PFSK-1 (cell line): ENCODE measurements around the gene NFAM1.

Source experiments
- POLR2AphosphoS5 ChIP-seq: IDR thresholded peaks from 2 replicates; pipeline ENCODE4 v1.6.1; 2012; ENCODE audit warnings: low read depth, mild to moderate bottlenecking, control low read depth, low read length, moderate library complexity
- REST ChIP-seq, 2 experiments: IDR thresholded peaks; 2 replicates each; pipeline versions ENCODE4 v1.6.1 to v1.8.0; 2011 to 2012; ENCODE audit warnings: low read depth in 2 of 2, low read length in 2 of 2, control low read depth in 1 of 2, inconsistent platforms in 1 of 2, mild to moderate bottlenecking in 1 of 2, moderate library complexity in 1 of 2; ENCODE audit not compliant: insufficient read depth in 1 of 2
- SIN3A ChIP-seq: IDR thresholded peaks from 2 replicates; pipeline ENCODE4 v1.6.1; 2012; ENCODE audit warnings: mild to moderate bottlenecking, low read length, moderate library complexity, borderline replicate concordance; ENCODE audit not compliant: insufficient read depth
- TAF1 ChIP-seq: IDR thresholded peaks from 2 replicates; pipeline ENCODE4 v1.6.1; 2012; ENCODE audit warnings: low read length, control low read depth, borderline replicate concordance; ENCODE audit not compliant: insufficient read depth

GRCh38 chr22:42427167-42427566 lies 5.0 kb downstream of the NFAM1 start:
- TF ChIP-seq TAF1 (no peak), POLR2AphosphoS5 (no peak), REST (IDR thresholded peaks at IDR 0.05; ENCODE audit: insufficient read depth in 1 of 2, low read depth in 2 of 2, low read length in 2 of 2) (no peak), SIN3A (no peak)
